Smooth muscle cell (in vitro differentiated cells): ENCODE results near the gene ARL11. TPM values are rescaled to one million over a fixed set of nuclear protein-coding genes. Genes with fewer than 3 reads are reported as not detected.
A peak's percentile ranks its signal among the peaks of the same experiment; 100 is the strongest.

ENCODE experiments used
- DNase-seq: peaks from one replicate; lab custom pipeline; 2025; ENCODE audit not compliant: unreplicated experiment; lab: John Stamatoyannopoulos, UW
- H2AFZ ChIP-seq: fragments of 200-600 bp; sonication (generic); 2 replicates; pipeline ENCODE4 v1.6.0; 2016; ENCODE audit warnings: antibody characterized with exemption, low read depth, mild to moderate bottlenecking
- H3F3A ChIP-seq: fragments of 200-600 bp; sonication (generic); 2 replicates; pipeline ENCODE4 v1.6.0; 2017; ENCODE audit warnings: antibody characterized with exemption, low read depth
- H3K27ac ChIP-seq: fragments of 200-600 bp; sonication (generic); 2 replicates; pipeline ENCODE4 v1.5.1; 2016; ENCODE audit warnings: low read depth, mild to moderate bottlenecking
- H3K27me3 ChIP-seq: fragments of 200-600 bp; sonication (generic); 2 replicates; pipeline ENCODE4 v1.6.1; 2016; ENCODE audit warnings: low read depth, mild to moderate bottlenecking
- H3K36me3 ChIP-seq: fragments of 200-600 bp; sonication (generic); 2 replicates; pipeline ENCODE4 v1.5.1; 2016; ENCODE audit warnings: low read depth
- H3K4me1 ChIP-seq: fragments of 200-600 bp; sonication (generic); 2 replicates; pipeline ENCODE4 v1.5.1; 2016; ENCODE audit warnings: low read depth
- H3K4me2 ChIP-seq: fragments of 200-600 bp; sonication (generic); 2 replicates; pipeline ENCODE4 v1.6.0; 2016; ENCODE audit warnings: mild to moderate bottlenecking
- H3K4me3 ChIP-seq: fragments of 200-600 bp; sonication (generic); 2 replicates; pipeline ENCODE4 v1.5.1; 2016; ENCODE audit warnings: mild to moderate bottlenecking
- H3K79me2 ChIP-seq: fragments of 200-600 bp; sonication (generic); 2 replicates; pipeline ENCODE4 v1.6.0; 2016; ENCODE audit warnings: low read depth, mild to moderate bottlenecking
- H3K9ac ChIP-seq: fragments of 200-600 bp; sonication (generic); 2 replicates; pipeline ENCODE4 v1.6.0; 2016; ENCODE audit warnings: low read depth
- H3K9me3 ChIP-seq: fragments of 200-600 bp; sonication (generic); replicated peaks from 2 replicates; pipeline ENCODE4 v1.5.1; 2016; ENCODE audit warnings: low read depth
- H4K20me1 ChIP-seq: fragments of 200-600 bp; sonication (generic); 2 replicates; pipeline ENCODE4 v1.6.0; 2016; ENCODE audit warnings: low read depth
- CTCF ChIP-seq: fragments of 200-600 bp; sonication (generic); IDR thresholded peaks from 2 replicates; pipeline ENCODE4 v1.5.1; 2017; ENCODE audit warnings: borderline replicate concordance, mild to moderate bottlenecking, antibody characterized with exemption; ENCODE audit not compliant: insufficient read depth, poor library complexity, severe bottlenecking
- WGBS: methylation state at CpG from one replicate; pipeline ENCODE4 v1.1.7; 2016; ENCODE audit warnings: low lambda C conversion rate; 5-methylcytosine and 5-hydroxymethylcytosine counted together
- polyA plus RNA-seq: library from polyadenylated mRNA; unstranded; fragments of >200 nt; fragmentation: Nextera tagmentation; extraction: Ambion mirVana; gene quantifications from 2 replicates; pipeline ENCODE4 v1.2.1, GENCODE V29; 2016
- total RNA-seq: library from RNA; depleted of rRNA; stranded (reverse); fragments of >200 nt; gene quantifications from 2 replicates; pipeline ENCODE4 v1.2.3, GENCODE V29; 2014

Gene ARL11
- total and polyA plus RNA-seq, 2 experiments from 2014 or later = not detected

- Histone ChIP-seq H3K4me1 (no peaks in the 10 kb centered on the region), H2AFZ (no peak overlapping the region), H3K9ac (no peak overlapping the region), H3K79me2 (no peaks in the 10 kb centered on the region), H3K27me3 (no peaks in the 10 kb centered on the region), H3F3A (no peaks in the 10 kb centered on the region), H4K20me1 (no peaks in the 10 kb centered on the region), H3K27ac (no peak overlapping the region), H3K4me3 (no peak overlapping the region), H3K4me2 (no peak overlapping the region), H3K9me3 (no peaks in the 10 kb centered on the region), H3K36me3 (no peaks in the 10 kb centered on the region)
- WGBS = 85% methylated on average over 22 of the region's 22 CpGs
- DNase-seq = no peak
- TF ChIP-seq CTCF = no peak
These were observed 8.1 kb upstream of the ARL11 start for GRCh38 chr13:49620170-49620621.

DNA sequence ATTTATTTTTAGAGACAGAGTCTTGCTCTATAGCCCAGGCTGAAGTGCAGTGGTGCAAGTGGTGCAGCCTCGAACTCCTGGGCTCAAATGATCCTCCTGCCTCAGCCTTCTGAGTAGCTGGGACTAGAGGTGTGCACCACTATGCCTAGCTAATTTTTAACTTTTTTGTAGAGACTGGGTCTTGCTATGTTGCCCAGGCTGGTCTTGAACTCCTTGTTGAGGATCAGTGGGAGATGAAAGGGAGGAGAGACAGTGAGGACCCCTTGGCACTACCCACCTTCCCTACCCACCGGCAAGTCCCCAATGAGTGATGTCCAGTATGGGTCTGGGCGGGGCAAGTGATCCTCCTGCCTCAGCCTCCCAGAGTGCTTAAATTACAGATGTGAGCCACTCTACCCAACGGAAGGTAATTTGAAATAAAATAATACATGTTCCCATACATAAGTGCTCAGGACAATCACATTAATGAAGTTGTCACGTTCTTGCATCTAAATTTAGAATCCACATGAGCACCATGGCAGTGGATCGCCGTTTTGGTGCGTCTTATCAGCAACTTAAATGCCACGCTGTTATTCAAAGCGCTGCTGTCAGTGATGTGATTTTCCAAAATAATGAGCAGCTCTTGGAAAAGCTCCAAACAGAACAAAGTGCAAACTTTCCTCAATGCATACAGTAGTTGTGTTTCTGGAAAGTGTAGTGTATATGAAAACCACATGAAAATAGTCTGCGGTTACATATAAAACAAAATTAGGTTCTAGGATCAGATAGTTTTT, 5.9 kb upstream of the ARL11 start:
- no peaks in the 10 kb centered on the region for H3K27me3 ChIP-seq
- WGBS = 83% methylated on average over 11 of the region's 11 CpGs
- no peak overlapping the region for H3K27ac ChIP-seq
- H3K9me3 ChIP-seq = no peaks in the 10 kb centered on the region
- H3K4me1 ChIP-seq = peaks cover 4% of the 10 kb centered on the region
- H2AFZ ChIP-seq = no peak overlapping the region
- H3K4me3 ChIP-seq = no peak overlapping the region
- H3K79me2 ChIP-seq = no peaks in the 10 kb centered on the region
- no peaks in the 10 kb centered on the region for H3K36me3 ChIP-seq
- DNase-seq = no peak
- no peaks in the 10 kb centered on the region for H3F3A ChIP-seq
- no peak overlapping the region for H3K4me2 ChIP-seq
- H3K9ac ChIP-seq = no peak overlapping the region
- no peaks in the 10 kb centered on the region for H4K20me1 ChIP-seq
- no peak for TF ChIP-seq CTCF

DNA sequence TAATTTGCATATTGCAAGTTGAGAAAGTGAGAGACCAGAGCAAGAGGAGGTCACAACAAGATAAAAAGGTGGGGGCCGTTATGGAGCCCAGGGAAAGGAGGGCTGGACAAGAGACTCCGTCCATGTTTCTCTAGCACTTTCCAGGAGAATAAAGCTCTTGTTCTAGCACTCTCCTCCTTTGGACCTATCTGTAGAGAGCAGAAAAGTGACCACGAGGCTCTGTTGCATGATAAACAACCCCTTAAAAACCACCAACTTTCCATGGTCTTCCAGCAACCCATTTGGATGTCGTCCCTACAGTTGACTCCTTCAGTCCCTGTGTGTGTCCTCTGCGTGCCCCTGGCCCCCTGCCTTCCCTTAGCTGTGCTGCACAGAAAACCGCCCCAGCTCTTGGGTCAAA, 4.1 kb upstream of the ARL11 start:
- no peak for DNase-seq
- H3K4me1 ChIP-seq = peaks cover 8% of the 10 kb centered on the region
- no peak overlapping the region for H3K4me3 ChIP-seq
- no peak overlapping the region for H3K27ac ChIP-seq
- no peak for TF ChIP-seq CTCF
- H3F3A ChIP-seq = no peaks in the 10 kb centered on the region
- no peaks in the 10 kb centered on the region for H3K9me3 ChIP-seq
- H3K9ac ChIP-seq = no peak overlapping the region
- no peak overlapping the region for H3K4me2 ChIP-seq
- no peaks in the 10 kb centered on the region for H3K27me3 ChIP-seq
- no peaks in the 10 kb centered on the region for H4K20me1 ChIP-seq
- no peaks in the 10 kb centered on the region for H3K36me3 ChIP-seq
- no peak overlapping the region for H2AFZ ChIP-seq
- WGBS = 77% methylated on average over 6 of the region's 6 CpGs
- no peaks in the 10 kb centered on the region for H3K79me2 ChIP-seq

DNA sequence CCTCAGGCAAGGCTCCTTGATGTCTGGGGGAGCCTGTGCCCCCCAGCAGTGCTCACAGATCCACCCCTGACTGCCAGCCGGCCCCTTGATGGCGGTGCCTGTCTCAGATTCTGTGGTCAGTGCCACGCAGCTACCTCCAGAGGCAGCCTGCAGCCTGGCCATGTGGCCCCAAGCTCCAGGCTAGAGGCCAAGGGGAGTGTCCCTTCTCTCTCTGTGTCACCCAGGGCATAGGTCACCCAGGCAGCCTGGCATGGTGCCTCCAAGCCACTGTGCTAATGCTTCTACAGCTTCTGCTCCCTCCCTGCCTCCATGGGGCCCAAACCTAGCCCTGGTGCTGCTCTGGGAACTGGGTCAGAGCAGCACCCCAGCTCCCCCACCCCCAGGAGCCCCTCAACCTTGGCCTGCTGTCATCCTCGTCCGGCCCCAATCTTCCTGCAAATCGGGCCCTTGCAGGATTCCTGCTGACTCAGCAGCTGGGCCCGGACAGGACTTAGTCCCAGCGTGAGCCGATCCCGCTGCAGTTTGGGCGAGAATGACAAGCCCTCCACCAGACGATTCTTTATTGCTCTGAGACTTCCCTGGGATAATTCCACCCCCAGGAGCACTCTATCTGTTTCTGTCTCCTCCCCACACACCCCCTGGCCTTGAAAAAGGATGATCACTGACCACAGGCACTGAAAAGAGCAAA, 2.8 kb upstream of the ARL11 start:
- H3K27me3 ChIP-seq = no peaks in the 10 kb centered on the region
- 36% methylated on average over 12 of the region's 12 CpGs for WGBS
- H3K27ac ChIP-seq = peak overlapping the region; percentile 69
- H2AFZ ChIP-seq = peak overlapping the region; percentile 36
- peak overlapping the region; percentile 42 for H3K4me2 ChIP-seq
- no peak overlapping the region for H3K4me3 ChIP-seq
- no peaks in the 10 kb centered on the region for H3F3A ChIP-seq
- no peaks in the 10 kb centered on the region for H3K79me2 ChIP-seq
- H3K36me3 ChIP-seq = no peaks in the 10 kb centered on the region
- H3K9me3 ChIP-seq = no peaks in the 10 kb centered on the region
- H4K20me1 ChIP-seq = no peaks in the 10 kb centered on the region
- H3K9ac ChIP-seq = peak overlapping the region; percentile 55
- peak; percentile 4 for DNase-seq
- TF ChIP-seq CTCF = no peak
- peaks cover 8% of the 10 kb centered on the region for H3K4me1 ChIP-seq
